Neural progenitor cell (in vitro differentiated cells): ENCODE data around the gene CNKSR1.

Source experiments
- EZH2 ChIP-seq: fragments of 200-600 bp; sonication (generic); IDR thresholded peaks from 2 replicates; pipeline ENCODE4 v1.6.1; 2017; ENCODE audit warnings: antibody characterized with exemption, mild to moderate bottlenecking, moderate library complexity
- EZH2phosphoT487 ChIP-seq: fragments of 200-600 bp; sonication (generic); IDR thresholded peaks from 2 replicates; pipeline ENCODE4 v1.6.1; 2017; ENCODE audit warnings: antibody characterized with exemption
- TF ChIP-seq, protein P1 (sequence below): fragments of 200-600 bp; sonication (generic); IDR thresholded peaks from 2 replicates; pipeline ENCODE4 v1.5.1; 2017; ENCODE audit warnings: antibody characterized with exemption, mild to moderate bottlenecking

DNA sequence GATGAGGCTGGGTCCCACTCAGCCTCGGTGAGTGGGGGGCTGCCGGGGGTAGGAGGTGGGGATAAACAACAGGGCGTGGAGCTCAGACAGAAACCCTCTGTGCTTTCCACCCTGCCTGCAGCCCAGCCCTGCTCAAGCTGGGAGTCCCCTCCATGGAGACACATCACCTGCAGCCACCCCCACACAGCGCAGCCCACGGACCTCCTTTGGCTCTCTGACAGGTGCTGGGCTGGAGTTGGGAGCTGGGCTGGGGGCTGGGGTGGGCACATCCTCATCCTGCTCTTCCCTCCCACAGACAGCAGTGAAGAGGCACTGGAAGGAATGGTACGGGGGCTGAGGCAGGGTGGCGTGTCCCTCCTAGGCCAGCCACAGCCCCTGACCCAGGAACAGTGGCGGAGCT is 11.2 kb downstream of the CNKSR1 start:
- TF ChIP-seq, protein P1, sequence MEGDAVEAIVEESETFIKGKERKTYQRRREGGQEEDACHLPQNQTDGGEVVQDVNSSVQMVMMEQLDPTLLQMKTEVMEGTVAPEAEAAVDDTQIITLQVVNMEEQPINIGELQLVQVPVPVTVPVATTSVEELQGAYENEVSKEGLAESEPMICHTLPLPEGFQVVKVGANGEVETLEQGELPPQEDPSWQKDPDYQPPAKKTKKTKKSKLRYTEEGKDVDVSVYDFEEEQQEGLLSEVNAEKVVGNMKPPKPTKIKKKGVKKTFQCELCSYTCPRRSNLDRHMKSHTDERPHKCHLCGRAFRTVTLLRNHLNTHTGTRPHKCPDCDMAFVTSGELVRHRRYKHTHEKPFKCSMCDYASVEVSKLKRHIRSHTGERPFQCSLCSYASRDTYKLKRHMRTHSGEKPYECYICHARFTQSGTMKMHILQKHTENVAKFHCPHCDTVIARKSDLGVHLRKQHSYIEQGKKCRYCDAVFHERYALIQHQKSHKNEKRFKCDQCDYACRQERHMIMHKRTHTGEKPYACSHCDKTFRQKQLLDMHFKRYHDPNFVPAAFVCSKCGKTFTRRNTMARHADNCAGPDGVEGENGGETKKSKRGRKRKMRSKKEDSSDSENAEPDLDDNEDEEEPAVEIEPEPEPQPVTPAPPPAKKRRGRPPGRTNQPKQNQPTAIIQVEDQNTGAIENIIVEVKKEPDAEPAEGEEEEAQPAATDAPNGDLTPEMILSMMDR = no peak
- TF ChIP-seq EZH2 = no peak
- no peak for TF ChIP-seq EZH2phosphoT487
